DLD1 (cell line): ENCODE data around the gene LCN9.
"Not testable (repeated sequence)": the region's sequence is repeated elsewhere in the genome, so short reads cannot be mapped to it uniquely, and the experiment has no call there.

Experiments used
- in situ Hi-C: cut with HindIII; loops from 2 replicates; pipeline ENCODE4 v1.10.0; 2017; ENCODE audit warnings: low sequenced_read_pairs

The LCN9 gene

GRCh38 chr9:135670721-135671590 lies 7.8 kb downstream of the LCN9 start:
- in situ Hi-C loops, result no loop called here

- in situ Hi-C loops, result no loop called here
These were observed 8.5 kb downstream of the LCN9 start for GRCh38 chr9:135671591-135672041.

GRCh38 chr9:135672786-135673185 lies 9.7 kb downstream of the LCN9 start:
- in situ Hi-C loops, result not testable (repeated sequence)

- in situ Hi-C loops, result no loop called here
These were observed 10.8 kb downstream of the LCN9 start for GRCh38 chr9:135673941-135674340.

GRCh38 chr9:135674977-135675376 lies 11.9 kb downstream of the LCN9 start:
- in situ Hi-C loops, result no loop called here

- in situ Hi-C loops, result no loop called here
These were observed 13.8 kb downstream of the LCN9 start for GRCh38 chr9:135676891-135677290.

GRCh38 chr9:135677641-135678168 lies 14.6 kb downstream of the LCN9 start:
- in situ Hi-C loops, result no loop called here

GRCh38 chr9:135678236-135679017 lies 15.3 kb downstream of the LCN9 start:
- in situ Hi-C loops, result no loop called here

- in situ Hi-C loops, result no loop called here
These were observed 16.9 kb downstream of the LCN9 start for GRCh38 chr9:135680056-135680455.

- in situ Hi-C loops, result no loop called here
These were observed 18.1 kb downstream of the LCN9 start for GRCh38 chr9:135681161-135681560.

- in situ Hi-C loops, result no loop called here
These were observed 20.4 kb downstream of the LCN9 start for GRCh38 chr9:135683401-135684034.

GRCh38 chr9:135684691-135685090 lies 21.6 kb downstream of the LCN9 start:
- in situ Hi-C loops, result no loop called here

- in situ Hi-C loops, result no loop called here
These were observed 24.1 kb downstream of the LCN9 start for GRCh38 chr9:135687216-135687615.

GRCh38 chr9:135689011-135689410 lies 25.9 kb downstream of the LCN9 start:
- in situ Hi-C loops, result no loop called here

- in situ Hi-C loops, result no loop called here
These were observed 27.9 kb downstream of the LCN9 start for GRCh38 chr9:135690836-135691570.

- in situ Hi-C loops, result no loop called here
These were observed 29.3 kb downstream of the LCN9 start for GRCh38 chr9:135692410-135692809.

GRCh38 chr9:135693265-135693664 lies 30.2 kb downstream of the LCN9 start:
- in situ Hi-C loops, result no loop called here

- in situ Hi-C loops, result no loop called here
These were observed 30.7 kb downstream of the LCN9 start for GRCh38 chr9:135693771-135694170.

GRCh38 chr9:135694414-135694813 lies 31.3 kb downstream of the LCN9 start:
- in situ Hi-C loops, result no loop called here

- in situ Hi-C loops, result no loop called here
These were observed 31.9 kb downstream of the LCN9 start for GRCh38 chr9:135695036-135695435.

- in situ Hi-C loops, result no loop called here
These were observed 32.5 kb downstream of the LCN9 start for GRCh38 chr9:135695642-135696041.
